CD4-positive, CD25-positive, alpha-beta regulatory T cell (primary cell): ENCODE data around the gene NTF3. TPM values are rescaled to one million over a fixed set of nuclear protein-coding genes. Genes with fewer than 3 reads are reported as not detected.

Source experiments
- ATAC-seq, 2 donors: fragments of 150-1000 bp; cut with Tn5 transposase; one replicate each; pipeline ENCODE4 v1.10.0; 2021; ENCODE audit warnings: low read depth in 2 of 2, moderate number of reproducible peaks in 2 of 2, moderate library complexity in 1 of 2
- DNase-seq, 3 donors: peaks; one replicate each; pipeline versions ENCODE4 v3.0.0 to v3.0.0-alpha.2; 2012 to 2022; ENCODE audit warnings: mixed read lengths in 1 of 3
- H3K27ac ChIP-seq: one replicate; pipeline ENCODE4 v1.7.0; 2013; ENCODE audit warnings: mild to moderate bottlenecking, low read length; ENCODE audit not compliant: insufficient read depth, poor library complexity, severe bottlenecking
- H3K27me3 ChIP-seq: one replicate; pipeline ENCODE4 v1.7.0; 2013; ENCODE audit warnings: low read length; ENCODE audit not compliant: control insufficient read depth, insufficient read depth
- H3K36me3 ChIP-seq: one replicate; pipeline ENCODE4 v1.7.0; 2013; ENCODE audit warnings: mild to moderate bottlenecking, low read length, moderate library complexity; ENCODE audit not compliant: control insufficient read depth, insufficient read depth
- H3K4me1 ChIP-seq: 2 replicates; pipeline ENCODE4 v1.7.0; 2013; ENCODE audit warnings: mild to moderate bottlenecking, low read length; ENCODE audit not compliant: insufficient read depth, control insufficient read depth, poor library complexity, severe bottlenecking
- H3K4me3 ChIP-seq: one replicate; pipeline ENCODE4 v1.7.0; 2013; ENCODE audit warnings: low read depth, mild to moderate bottlenecking, low read length, moderate library complexity
- H3K9me3 ChIP-seq, 2 experiments: 1 replicate in 1 of 2; 2 replicates in 1 of 2; pipeline ENCODE4 v1.7.0; 2013; ENCODE audit warnings: low read length in 2 of 2, mild to moderate bottlenecking in 1 of 2, moderate library complexity in 1 of 2; ENCODE audit not compliant: control insufficient read depth in 2 of 2
- H3K27ac Mint-ChIP-seq, 3 donors: one replicate each; pipeline ENCODE4 v1.8.0; 2020 to 2022; ENCODE audit warnings: mild to moderate bottlenecking in 3 of 3, mixed read lengths in 3 of 3, moderate library complexity in 2 of 3
- H3K27me3 Mint-ChIP-seq: one replicate; pipeline ENCODE4 v1.8.0; 2022; ENCODE audit warnings: mild to moderate bottlenecking, mixed read lengths
- H3K36me3 Mint-ChIP-seq: one replicate; pipeline ENCODE4 v1.8.0; 2020; ENCODE audit warnings: mixed read lengths
- H3K4me1 Mint-ChIP-seq, 4 donors: one replicate each; pipeline ENCODE4 v1.8.0; 2020 to 2022; ENCODE audit warnings: mixed read lengths in 4 of 4, mild to moderate bottlenecking in 1 of 4
- H3K4me3 Mint-ChIP-seq, 4 donors: one replicate each; pipeline ENCODE4 v1.8.0; 2020 to 2022; ENCODE audit warnings: mild to moderate bottlenecking in 4 of 4, mixed read lengths in 4 of 4, moderate library complexity in 3 of 4
- H3K9me3 Mint-ChIP-seq, 7 donors: one replicate each; pipeline ENCODE4 v1.8.0; 2020 to 2022; ENCODE audit warnings: mixed read lengths in 7 of 7, mild to moderate bottlenecking in 3 of 7, moderate library complexity in 2 of 7
- polyA plus RNA-seq, 4 donors: library from polyadenylated mRNA; unstranded; fragments of 300-500 nt; fragmentation: Illumina TruSeq; gene quantifications; one replicate each; pipeline ENCODE4 v1.2.3, GENCODE V29; 2021
- total RNA-seq: library from RNA; stranded (reverse); gene quantifications from one replicate; pipeline ENCODE4 v1.2.3, GENCODE V29; 2022

Gene NTF3
- total RNA-seq (not detected), polyA plus RNA-seq (not detected)

GRCh38 chr12:5432011-5432400 is at the start of gene NTF3:
TSS of gene NTF3 (plus strand) at chr12:5432108. CDS start at chr12:5432325, 217 bp downstream.
- H3K27me3 ChIP-seq: peaks cover 21% of the 10 kb centered on the region
- H3K36me3 ChIP-seq: no peaks in the 10 kb centered on the region
- no peak within 1 kb of the TSS for H3K27ac ChIP-seq
- Mint-ChIP-seq H3K9me3 (no peaks in the 10 kb centered on the region), H3K36me3 (no peaks in the 10 kb centered on the region), H3K4me3 (peak within 1 kb of the TSS in 1 of 4 donors; percentile 54), H3K4me1 (peaks cover 0 to 13% (median 3%) of the 10 kb centered on the region in 4 donors), H3K27me3 (peaks cover 44% of the 10 kb centered on the region), H3K27ac (no peak within 1 kb of the TSS)
- H3K4me3 ChIP-seq: no peak within 1 kb of the TSS
- no peaks in the 10 kb centered on the region for H3K4me1 ChIP-seq
- DNase-seq (no peak), ATAC-seq (no peak)
- H3K9me3 ChIP-seq: no peaks in the 10 kb centered on the region

GRCh38 chr12:5384015-5384414 is 47.9 kb upstream of the NTF3 start:
- Mint-ChIP-seq H3K27me3 (peaks cover 4% of the 10 kb centered on the region), H3K9me3 (peaks cover 0 to 3% (median 0%) of the 10 kb centered on the region in 7 donors), H3K4me1 (peaks cover 0 to 5% (median 0%) of the 10 kb centered on the region in 4 donors), H3K36me3 (no peaks in the 10 kb centered on the region), H3K27ac (no peak overlapping the region), H3K4me3 (no peak overlapping the region)
- DNase-seq: no peak
- no peak for ATAC-seq
- H3K9me3 ChIP-seq: no peaks in the 10 kb centered on the region
- H3K4me1 ChIP-seq: no peaks in the 10 kb centered on the region
- H3K4me3 ChIP-seq: no peak overlapping the region
- H3K27me3 ChIP-seq: peaks cover 1% of the 10 kb centered on the region
- H3K27ac ChIP-seq: no peak overlapping the region
- H3K36me3 ChIP-seq: no peaks in the 10 kb centered on the region

GRCh38 chr12:5388581-5389535 is 43.0 kb upstream of the NTF3 start:
- Mint-ChIP-seq H3K9me3 (peaks cover 0 to 3% (median 0%) of the 10 kb centered on the region in 7 donors), H3K27me3 (peaks cover 4% of the 10 kb centered on the region), H3K4me3 (no peak overlapping the region), H3K36me3 (no peaks in the 10 kb centered on the region), H3K4me1 (peaks cover 0 to 5% (median 0%) of the 10 kb centered on the region in 4 donors), H3K27ac (no peak overlapping the region)
- H3K27me3 ChIP-seq: peaks cover 1% of the 10 kb centered on the region
- no peaks in the 10 kb centered on the region for H3K36me3 ChIP-seq
- no peaks in the 10 kb centered on the region for H3K4me1 ChIP-seq
- DNase-seq (no peak), ATAC-seq (no peak)
- H3K27ac ChIP-seq: no peak overlapping the region
- H3K9me3 ChIP-seq: no peaks in the 10 kb centered on the region
- H3K4me3 ChIP-seq: no peak overlapping the region

GRCh38 chr12:5390174-5390799 is 41.6 kb upstream of the NTF3 start:
- DNase-seq (no peak), ATAC-seq (no peak)
- Mint-ChIP-seq H3K4me1 (peaks cover 0 to 5% (median 0%) of the 10 kb centered on the region in 4 donors), H3K9me3 (peaks cover 0 to 4% (median 0%) of the 10 kb centered on the region in 7 donors), H3K36me3 (no peaks in the 10 kb centered on the region), H3K27me3 (peaks cover 4% of the 10 kb centered on the region), H3K27ac (no peak overlapping the region), H3K4me3 (no peak overlapping the region)
- no peaks in the 10 kb centered on the region for H3K4me1 ChIP-seq
- H3K36me3 ChIP-seq: no peaks in the 10 kb centered on the region
- H3K27me3 ChIP-seq: peaks cover 1% of the 10 kb centered on the region
- no peak overlapping the region for H3K4me3 ChIP-seq
- H3K27ac ChIP-seq: no peak overlapping the region
- H3K9me3 ChIP-seq: no peaks in the 10 kb centered on the region

GRCh38 chr12:5391653-5392052 is 40.3 kb upstream of the NTF3 start:
- Mint-ChIP-seq H3K9me3 (peaks cover 0 to 3% (median 0%) of the 10 kb centered on the region in 7 donors), H3K4me1 (peaks cover 0 to 5% (median 0%) of the 10 kb centered on the region in 4 donors), H3K27me3 (peaks cover 6% of the 10 kb centered on the region), H3K27ac (no peak overlapping the region), H3K4me3 (no peak overlapping the region), H3K36me3 (no peaks in the 10 kb centered on the region)
- peaks cover 1% of the 10 kb centered on the region for H3K27me3 ChIP-seq
- H3K36me3 ChIP-seq: no peaks in the 10 kb centered on the region
- ATAC-seq: no peak
- H3K27ac ChIP-seq: no peak overlapping the region
- DNase-seq: no peak
- H3K9me3 ChIP-seq: no peaks in the 10 kb centered on the region
- H3K4me1 ChIP-seq: no peaks in the 10 kb centered on the region
- H3K4me3 ChIP-seq: no peak overlapping the region

- Histone ChIP-seq H3K27me3 (no peaks in the 10 kb centered on the region), H3K36me3 (no peaks in the 10 kb centered on the region), H3K27ac (no peak overlapping the region), H3K4me1 (no peaks in the 10 kb centered on the region), H3K9me3 (no peaks in the 10 kb centered on the region), H3K4me3 (no peak overlapping the region)
- Mint-ChIP-seq H3K9me3 (peaks cover 0 to 3% (median 0%) of the 10 kb centered on the region in 7 donors), H3K27me3 (peaks cover 5% of the 10 kb centered on the region), H3K36me3 (no peaks in the 10 kb centered on the region), H3K27ac (no peak overlapping the region), H3K4me1 (no peaks in the 10 kb centered on the region), H3K4me3 (no peak overlapping the region)
- DNase-seq: no peak
- ATAC-seq: no peak
These were observed 38.9 kb upstream of the NTF3 start for GRCh38 chr12:5392961-5393360.

- peaks cover 2% of the 10 kb centered on the region for H3K27me3 ChIP-seq
- H3K9me3 Mint-ChIP-seq: peaks cover 0 to 3% (median 0%) of the 10 kb centered on the region in 7 donors
- no peak overlapping the region for H3K27ac Mint-ChIP-seq
- H3K4me3 ChIP-seq: no peak overlapping the region
- H3K9me3 ChIP-seq: no peaks in the 10 kb centered on the region
- no peak for ATAC-seq
- DNase-seq: no peak
- peaks cover 5% of the 10 kb centered on the region for H3K27me3 Mint-ChIP-seq
- no peaks in the 10 kb centered on the region for H3K36me3 Mint-ChIP-seq
- no peak overlapping the region for H3K4me3 Mint-ChIP-seq
- no peak overlapping the region for H3K27ac ChIP-seq
- H3K4me1 ChIP-seq: no peaks in the 10 kb centered on the region
- H3K36me3 ChIP-seq: no peaks in the 10 kb centered on the region
- H3K4me1 Mint-ChIP-seq: no peaks in the 10 kb centered on the region
These were observed 36.3 kb upstream of the NTF3 start for GRCh38 chr12:5395443-5396271.
